Measurements from ENCODE around the gene DPP9.
A peak's percentile ranks its signal among the peaks of the same experiment; 100 is the strongest.

Gene DPP9

DNA sequence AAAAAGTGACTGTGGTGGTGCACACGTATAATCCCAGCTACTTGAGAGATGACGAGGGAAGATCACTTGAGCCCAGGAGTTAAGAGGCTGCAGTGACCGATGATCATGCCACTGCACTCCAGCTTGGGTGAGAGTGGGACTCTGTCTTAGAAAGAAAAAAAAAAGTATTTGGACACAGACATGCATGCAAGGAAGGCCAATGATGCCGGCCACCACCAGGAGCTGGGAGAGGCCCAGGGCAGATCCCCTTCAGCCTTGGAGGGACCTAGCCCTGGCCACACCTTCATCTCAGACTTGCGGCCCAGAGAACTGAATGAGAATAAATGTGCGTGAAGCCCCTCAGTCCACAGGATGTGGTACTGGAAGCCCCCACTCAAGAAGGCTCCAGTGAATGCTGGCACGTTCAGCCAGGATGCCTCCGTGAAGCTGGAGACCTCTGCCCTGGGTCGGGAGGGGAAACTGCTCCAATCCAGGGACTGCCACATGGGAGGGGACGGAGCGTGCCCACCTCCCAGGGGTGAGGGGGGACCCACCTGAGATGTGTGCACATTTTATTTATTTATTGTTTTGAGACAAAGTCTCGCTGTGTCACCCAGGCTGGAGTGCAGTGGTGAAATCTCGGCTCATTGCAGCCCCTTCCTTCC is 69.7 kb downstream of the DPP9 start:
- no peak for ATAC-seq

DNA sequence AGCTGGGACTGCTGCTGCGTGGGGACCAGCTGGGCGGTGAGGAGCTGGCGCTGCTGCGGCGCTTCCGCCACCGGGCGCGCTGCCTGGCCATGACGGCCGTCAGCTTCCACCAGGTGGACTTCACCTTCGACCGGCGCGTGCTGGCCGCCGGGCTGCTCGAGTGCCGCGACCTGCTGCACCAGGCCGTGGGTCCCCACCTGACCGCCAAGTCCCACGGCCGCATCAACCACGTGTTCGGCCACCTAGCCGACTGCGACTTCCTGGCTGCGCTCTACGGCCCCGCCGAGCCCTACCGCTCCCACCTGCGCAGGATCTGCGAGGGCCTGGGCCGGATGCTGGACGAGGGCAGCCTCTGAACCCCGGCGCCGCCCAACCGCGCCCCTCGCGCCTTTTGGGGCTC is 71.6 kb downstream of the DPP9 start:
- no peak for ATAC-seq

DNA sequence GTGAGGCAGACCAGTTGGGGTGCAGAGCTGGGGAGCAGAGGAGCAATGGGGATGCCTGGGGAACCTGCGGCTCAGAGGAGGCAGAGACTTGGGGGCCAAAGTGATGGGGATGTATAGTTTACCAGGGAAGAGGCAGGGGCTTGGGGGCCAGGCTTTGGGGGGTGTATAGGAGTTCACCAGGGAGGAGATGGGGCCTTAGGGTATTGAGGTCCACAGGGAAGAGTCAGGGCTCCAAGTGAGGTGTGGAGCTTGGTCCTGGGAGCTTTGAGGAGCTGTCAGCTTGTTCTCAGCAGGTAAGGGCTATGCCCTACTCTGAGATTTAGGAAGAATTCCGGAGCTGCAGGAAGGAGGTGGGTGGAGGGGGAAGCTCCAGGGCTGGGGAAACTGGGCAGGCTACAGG is 73.5 kb downstream of the DPP9 start:
- no peak for ATAC-seq

DNA sequence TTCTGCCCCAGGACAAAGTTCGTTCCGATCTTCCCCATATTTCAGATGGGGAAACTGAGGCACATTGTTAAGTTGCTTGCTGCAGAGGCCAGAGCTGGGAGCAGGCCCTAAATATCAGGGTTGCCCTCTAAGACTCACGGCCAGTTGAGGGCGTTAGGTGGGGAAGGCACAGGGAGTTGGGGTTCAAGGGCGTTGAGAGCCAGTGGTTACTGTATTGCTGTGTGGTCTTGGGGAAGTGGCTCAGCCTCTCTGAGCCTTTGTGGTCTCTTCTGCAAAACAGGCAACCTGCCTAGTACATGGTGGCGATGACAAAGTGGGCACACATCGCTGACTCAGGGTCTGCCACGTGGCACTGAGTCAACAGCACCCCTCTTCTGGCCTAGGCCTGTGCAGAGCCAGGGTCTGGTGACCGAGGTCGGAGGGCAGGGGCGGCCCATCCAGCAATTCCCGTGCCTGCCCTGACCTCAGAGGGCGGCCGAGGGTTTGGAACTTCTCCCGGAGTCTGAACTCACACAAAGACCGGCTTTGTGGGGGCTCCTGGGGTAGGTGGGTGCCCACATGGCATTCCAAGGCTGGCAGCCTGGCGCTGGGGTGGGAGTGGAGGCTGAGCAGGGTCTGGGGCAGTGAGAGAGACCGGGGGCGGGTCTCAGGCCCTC is 74.1 kb downstream of the DPP9 start:
- no peak for ATAC-seq

DNA sequence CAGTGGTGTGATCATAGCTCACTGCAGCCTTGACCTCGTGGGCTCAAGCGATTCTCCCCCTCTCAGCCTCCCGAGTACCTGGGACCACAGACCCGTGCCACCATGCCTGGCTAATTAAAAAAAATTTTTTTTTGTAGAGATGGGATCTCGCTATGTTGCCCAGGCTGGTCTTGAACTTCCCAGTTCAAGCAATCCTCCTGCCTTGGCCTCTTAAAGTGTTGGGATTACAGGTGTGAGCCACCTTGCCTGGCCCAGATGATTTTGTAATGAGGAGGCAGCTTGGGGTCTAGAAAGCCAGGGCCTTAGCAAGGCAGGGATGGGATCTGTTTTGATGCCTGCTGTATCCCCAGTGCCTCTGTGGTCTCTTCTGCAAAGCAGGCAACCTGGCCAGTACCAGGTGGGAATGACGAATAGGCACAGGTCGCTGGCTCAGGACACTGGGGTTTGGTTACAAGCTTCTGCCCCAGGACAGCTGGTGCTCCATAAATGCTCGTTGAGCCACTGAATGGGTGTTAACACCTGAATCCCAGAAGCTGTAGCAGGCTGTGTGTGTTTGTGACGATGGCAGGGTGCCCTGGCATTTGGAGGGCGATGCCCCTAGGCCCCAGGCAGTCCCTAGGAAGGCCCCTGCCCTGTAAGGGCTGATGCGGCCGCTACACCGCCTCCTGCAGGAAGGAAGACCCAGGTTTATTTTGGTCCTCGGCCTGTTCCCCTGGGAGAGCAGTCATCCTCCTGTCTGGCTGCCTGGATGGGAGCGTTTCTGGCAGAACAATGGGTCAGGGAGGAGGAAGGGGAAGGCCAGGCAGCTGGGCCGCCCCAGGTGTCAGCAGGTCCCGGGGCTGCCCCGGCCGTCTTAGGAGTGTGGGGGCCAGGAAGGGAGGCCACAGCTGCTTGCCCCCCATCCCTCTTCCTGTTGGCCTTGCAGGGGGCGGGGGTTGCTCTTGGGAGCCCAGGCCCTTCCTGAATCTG is 75.7 kb downstream of the DPP9 start:
- ATAC-seq = no peak

DNA sequence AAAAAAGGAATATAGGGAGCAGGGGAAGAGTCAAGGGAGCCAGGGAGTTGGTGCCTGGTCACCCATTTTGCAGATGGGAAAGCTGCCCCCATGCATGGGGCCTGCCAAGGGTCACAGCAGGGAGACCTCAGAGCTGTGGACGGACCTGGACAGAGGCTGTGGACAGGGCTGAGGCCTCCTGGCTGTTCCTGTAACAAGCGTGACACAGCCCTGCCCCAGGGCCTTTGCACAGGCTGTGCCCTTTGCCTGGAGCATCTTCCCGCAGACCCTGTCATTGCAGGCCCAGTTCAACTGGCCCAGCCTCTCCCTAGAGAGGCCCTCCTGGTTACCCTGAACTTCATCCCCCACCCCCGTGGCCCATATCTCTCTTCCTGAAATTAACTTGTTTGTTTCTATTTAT is 77.9 kb downstream of the DPP9 start:
- no peak for ATAC-seq

DNA sequence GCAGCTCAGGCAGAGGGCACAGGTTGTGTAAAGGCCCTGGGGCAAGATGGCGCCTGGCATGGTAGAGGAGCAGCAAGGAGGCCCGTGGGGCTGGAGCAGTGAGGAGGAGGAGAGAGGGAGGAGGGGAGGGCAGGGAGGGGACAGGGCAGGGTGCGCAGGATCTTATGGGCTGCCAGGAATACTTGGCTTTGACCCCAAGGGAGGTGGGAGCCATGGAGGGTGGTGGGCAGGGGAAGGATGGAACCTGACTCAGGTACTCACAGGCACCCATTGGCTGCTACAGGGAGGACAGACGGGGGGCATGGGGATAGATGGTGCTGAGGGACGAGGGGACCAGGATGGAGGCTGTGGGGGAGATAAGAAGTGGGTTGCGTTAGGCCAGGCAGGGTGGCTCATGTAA is 81.0 kb downstream of the DPP9 start:
- no peak for ATAC-seq

DNA sequence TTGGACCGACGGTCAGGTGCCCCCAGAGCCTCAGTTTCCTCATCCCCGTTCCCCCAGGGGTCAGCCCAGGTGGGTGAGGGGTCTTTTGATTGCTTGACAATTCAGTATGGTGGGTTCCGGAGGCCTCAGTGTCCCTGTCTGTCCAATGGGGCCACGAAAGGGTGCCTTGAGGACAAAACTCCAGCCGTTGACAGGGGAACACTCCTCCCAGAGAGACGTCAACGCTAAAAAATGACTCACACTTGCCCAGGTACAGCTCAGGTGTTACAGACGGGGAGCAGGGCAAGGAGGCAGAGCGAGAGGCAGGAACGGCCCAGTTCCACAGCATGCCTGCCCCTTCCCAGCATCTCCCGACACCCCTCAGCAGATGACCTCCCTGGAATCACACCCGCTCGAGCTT is 82.5 kb downstream of the DPP9 start:
- ATAC-seq = no peak

DNA sequence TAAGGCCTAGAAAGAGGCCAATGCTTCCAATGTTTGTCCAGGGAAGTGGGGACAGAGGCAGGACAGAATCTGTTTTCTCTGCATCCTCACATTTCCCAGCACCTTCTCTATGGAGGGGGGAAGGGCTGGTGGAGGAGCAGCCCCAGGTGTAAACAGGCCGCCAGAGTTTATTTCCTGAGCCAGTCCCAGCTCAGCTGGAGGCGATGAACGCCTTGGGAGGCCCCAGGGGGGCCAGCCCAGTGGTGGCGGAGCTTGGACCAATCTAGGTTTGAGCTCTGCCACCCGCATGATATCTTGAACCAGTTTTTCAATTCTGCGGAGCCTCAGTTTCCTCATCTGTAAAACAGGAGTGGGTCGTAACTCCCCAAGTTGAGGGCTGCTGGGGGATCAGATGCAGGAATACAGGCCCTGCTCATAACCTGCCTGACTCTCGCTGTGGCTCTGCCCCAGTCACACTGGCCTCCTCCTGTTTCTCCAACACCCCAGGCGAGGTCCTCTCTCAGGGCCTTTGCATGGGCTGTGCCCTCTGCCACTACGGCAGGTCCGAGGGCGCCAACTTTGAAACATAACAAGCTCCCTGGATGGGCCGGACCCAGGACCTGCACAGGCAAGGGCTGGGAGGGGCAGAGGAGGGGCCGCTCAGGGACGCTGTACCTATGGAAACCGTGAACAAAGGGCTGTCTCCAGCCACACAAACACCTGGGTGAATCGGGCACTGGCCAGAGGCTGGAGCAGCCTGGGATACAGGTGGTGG is 83.2 kb downstream of the DPP9 start:
- ATAC-seq = no peak

DNA sequence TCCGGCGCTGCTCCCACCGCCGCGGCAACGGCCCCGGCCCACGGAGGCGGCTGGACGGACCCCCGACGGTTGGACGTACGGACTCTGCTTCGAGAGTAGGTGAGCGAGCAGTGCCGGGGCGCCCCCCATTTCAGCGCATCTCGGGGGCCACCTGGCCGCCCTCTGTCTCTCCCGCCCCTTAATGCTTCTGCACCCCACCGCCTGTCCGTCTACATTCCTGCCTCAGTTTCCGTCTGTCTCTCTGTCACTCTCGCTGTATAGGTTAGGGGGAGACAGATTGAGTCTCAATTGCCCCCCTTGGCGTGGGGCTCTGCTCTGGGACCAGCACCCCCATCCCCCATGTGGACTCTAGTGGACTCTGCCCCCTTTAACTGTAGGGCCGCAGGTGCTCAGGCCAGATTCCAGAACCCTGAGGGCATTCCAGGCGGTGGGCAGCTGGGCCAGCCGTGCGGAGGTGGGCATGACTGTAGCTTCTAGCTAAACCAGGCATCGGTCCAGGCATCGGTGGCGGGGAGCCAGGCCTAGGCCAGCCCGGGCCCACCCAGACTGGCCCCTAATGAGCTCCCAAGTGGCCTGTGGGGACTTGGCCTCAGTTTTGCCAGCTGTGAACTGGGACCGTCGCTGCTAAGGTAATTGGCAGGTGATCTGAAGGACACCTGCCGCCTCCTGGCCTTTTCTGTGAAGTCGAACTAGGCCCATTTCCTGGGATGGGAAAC is 84.0 kb downstream of the DPP9 start:
- peak in 1 of 2 donors; percentile 3 for ATAC-seq

DNA sequence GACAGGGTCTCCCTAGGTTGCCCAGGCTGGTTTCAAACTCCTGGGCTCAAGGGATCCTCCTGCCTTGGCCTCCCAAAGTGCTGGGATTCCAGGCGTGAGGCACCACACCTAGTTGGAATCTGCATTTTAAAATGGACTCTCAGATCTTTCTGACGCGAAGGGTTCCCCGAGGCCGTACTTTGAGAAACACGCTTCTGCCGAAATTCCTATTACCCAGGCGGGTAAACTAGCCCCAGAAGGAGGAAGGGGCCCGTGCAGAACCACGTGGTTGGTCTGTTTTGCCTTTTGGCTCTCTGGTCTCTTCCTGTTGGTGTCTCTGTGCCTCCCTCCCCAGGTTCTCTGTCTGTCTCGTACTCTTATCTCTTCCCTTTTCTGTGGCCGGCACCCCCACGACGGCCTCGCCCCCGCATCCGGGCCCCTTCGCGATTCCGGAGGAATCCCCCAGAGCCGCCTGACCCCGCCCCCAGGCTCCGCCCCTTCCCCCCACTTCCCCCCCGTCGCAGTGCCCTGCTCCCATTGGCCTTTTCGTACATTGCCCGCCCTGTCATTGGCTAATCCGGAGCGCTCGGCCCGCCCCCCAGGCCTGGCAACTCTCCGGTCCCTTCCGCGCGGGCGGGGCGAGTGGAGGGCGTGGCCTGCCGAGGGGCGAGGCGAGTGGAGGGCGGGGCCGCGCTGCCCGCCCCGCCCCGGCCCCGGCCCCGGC is 84.7 kb downstream of the DPP9 start, which contains the start of gene TNFAIP8L1:
TNFAIP8L1 (plus strand) TSS at position 689 of the 703 bp plus-strand sequence. CDS start 12,354 bp downstream, outside the sequence.
- ATAC-seq = peak; percentile 91 to 94

DNA sequence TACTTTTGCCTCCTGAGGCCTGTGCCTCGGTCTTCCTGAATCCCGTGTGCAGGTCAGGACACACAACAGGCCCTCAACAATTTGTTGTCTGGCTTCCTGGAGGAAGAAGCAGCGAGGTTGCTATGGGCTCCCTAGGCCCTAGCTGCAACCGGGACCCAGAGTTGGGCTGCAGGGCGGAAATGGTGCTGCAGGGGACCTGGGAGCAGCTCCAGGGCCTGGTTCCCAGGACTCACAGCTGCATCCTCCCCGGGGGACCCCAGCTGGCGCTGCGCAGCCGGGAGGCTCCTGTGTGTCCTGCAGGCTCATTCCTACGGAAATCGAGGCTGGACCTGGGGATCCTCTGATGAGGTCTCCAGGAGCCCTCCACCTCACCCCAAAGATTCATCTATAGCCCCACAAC is 85.3 kb downstream of the DPP9 start:
- ATAC-seq = no peak

DNA sequence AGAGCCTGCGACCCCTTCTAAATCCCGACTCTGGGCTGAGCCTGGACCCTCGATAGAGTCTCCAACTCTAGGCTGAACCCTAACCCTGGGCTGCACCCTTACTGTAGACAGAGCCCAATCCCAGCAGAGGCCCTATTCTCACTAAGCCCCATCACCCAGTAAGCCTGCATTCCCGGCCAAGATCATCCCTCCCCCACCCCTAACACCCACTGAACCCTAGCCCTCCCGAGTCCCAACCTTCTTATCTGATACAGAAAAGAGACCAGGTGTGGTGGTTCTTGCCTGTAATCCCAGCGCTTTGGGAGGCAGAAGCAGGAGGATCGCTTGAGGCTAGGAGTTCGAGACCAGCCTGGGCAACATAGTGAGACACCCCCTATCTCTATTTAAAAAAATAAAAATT is 86.9 kb downstream of the DPP9 start:
- no peak for ATAC-seq

DNA sequence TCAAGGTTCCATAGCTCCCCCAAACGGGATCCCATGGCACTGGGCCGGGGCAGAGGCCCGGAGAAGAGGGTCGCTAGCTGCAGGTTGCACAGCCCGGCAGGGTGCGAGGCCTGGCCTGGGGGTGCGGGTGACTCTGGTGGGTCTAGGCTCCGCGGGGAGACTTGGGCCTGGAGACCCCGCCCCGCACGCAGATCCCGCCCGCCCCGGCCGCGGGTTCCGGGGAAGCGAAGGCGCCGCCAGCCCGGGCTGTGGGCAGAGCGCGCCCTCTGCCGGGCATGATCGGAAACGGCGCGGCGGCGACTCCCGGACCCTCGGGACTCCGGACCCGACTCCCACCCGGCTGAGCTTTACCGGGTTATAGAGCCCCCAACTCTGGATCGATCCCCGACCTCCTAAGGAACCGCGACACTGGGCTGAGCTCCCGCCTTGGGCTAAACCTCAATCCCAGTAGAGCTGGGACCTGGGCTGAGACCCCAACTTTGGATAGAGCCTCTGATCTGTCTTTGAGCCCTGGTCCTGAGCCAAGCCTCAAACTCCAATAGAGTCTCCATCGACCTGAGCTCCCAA is 87.4 kb downstream of the DPP9 start:
- peak in 1 of 2 donors; percentile 12 for ATAC-seq

DNA sequence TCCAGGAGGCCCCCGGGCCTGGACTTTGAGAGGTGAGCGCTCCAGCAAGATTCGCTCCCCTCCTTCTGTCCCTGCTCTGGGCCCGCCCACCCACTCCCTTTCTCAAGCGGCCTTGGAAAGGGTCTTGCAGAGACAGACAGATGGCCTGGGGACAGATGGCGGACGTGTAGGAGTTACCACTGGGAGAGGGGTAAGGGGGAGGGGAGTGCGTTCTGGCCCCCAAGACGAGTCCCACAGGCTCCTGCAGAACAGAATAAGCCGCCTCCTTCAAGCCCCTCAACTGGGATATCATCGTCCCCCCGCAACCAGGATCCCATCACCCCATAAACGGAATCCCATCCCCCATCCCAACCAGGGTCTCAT is 87.9 kb downstream of the DPP9 start:
- ATAC-seq = no peak

DNA sequence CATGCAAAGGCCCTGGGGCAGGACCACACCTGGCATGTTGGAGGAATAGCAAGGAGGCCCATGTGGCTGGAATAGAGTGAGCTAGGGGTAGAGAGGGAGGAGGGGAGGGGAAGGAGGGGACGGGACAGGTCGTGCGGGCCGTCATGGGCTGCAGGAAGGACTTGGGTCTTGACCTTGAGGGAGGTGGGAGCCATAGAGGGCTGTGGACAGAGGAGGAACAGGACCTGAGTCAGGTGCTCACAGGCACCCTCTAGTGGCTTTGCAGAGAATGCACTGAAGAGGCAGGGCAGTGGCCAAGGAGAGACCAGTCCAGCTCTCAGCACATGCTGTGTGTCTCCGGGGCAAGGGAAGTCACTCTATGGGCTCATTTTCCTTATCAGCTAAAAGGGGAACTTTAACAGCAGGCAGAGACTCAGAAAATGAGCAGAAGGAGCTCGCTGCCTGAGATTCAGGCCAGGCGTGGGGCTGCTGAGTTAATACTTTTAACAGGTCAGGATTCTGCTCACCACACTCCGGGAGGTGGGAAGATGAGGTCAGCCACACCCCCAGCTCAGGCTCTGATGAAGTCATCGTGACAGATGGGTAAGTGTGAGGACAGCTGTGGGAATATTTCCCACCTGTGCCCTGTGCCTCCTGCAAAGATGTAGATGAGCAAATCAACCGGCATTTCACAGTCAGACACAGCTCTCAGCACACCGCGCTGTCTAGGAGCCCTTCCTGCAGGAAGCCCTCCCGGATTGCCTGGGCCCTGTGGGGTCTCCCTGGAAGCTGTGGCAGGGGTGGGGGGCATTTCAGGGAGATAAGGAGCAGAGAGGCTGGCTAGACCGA is 90.3 kb downstream of the DPP9 start:
- peak; percentile 39 to 46 for ATAC-seq
